GM12878 (cell line): Measurements from ENCODE around the gene CCDC47. TPM values are rescaled to one million over a fixed set of nuclear protein-coding genes. Genes with fewer than 3 reads are reported as not detected.

Source experiments
- ATAC-seq: fragments of 200-7000 bp; cut with Tn5 transposase; 3 replicates; pipeline ENCODE4 v1.9.1; 2020; ENCODE audit warnings: mild to moderate bottlenecking, moderate library complexity
- BruUV-seq: library from RNA; stranded (reverse); fragments of 400-500 nt; replicated peaks from 2 replicates; lab custom pipeline; 2021; lab: Mats Ljungman, UMichigan
- CTCF ChIA-PET: fragments of 300-600 bp; sonication (Branson Sonifier 250); formaldehyde crosslinking; extraction: SDS; loops from one replicate; lab custom pipeline; 2021; ENCODE audit warnings: inconsistent platforms; lab: Yijun Ruan, JAX
- POLR2A ChIA-PET: fragments of 350-600 bp; formaldehyde crosslinking; extraction: SDS; loops from one replicate; lab custom pipeline; 2021; ENCODE audit warnings: inconsistent platforms; lab: Charles Lee
- RAD21 ChIA-PET: fragments of 300-600 bp; sonication (Branson Sonifier 250); formaldehyde crosslinking; loops from one replicate; lab custom pipeline; 2023; ENCODE audit warnings: antibody characterized with exemption; ENCODE audit not compliant: unreplicated experiment; lab: Charles Lee
- SMC1A ChIA-PET: fragments of 300-600 bp; sonication (Branson Sonifier 250); formaldehyde crosslinking; loops from one replicate; lab custom pipeline; 2023; ENCODE audit not compliant: unreplicated experiment, uncharacterized antibody; lab: Charles Lee
- DNase-seq: peaks from one replicate; pipeline ENCODE4 v3.0.0-alpha.2; 2011; ENCODE audit warnings: low read depth, low spot score
- FAIRE-seq: peaks from 3 replicates; lab custom pipeline; 2011; peaks lifted over from hg19 to GRCh38; lab: Jason Lieb, UNC
- H2AFZ ChIP-seq: 2 replicates; pipeline ENCODE4 v1.6.0; 2011; ENCODE audit warnings: low read depth, low read length, control low read depth; ENCODE audit not compliant: control insufficient read depth
- H3K27ac ChIP-seq: 2 replicates; pipeline ENCODE4 v1.5.1; 2011; ENCODE audit warnings: control low read depth; ENCODE audit not compliant: control insufficient read depth, insufficient read depth
- H3K27me3 ChIP-seq, 2 experiments: replicated peaks in 1 of 2; 2 replicates each; pipeline versions ENCODE4 v1.6.0 to v1.6.1; 2011; ENCODE audit warnings: low read length in 1 of 2; ENCODE audit not compliant: control insufficient read depth in 2 of 2, insufficient read depth in 2 of 2
- H3K36me3 ChIP-seq, 2 experiments: 2 replicates each; pipeline ENCODE4 v1.5.1; 2011; ENCODE audit warnings: low read length in 1 of 2; ENCODE audit not compliant: control insufficient read depth in 2 of 2, insufficient read depth in 2 of 2
- H3K4me1 ChIP-seq: 2 replicates; pipeline ENCODE4 v1.6.1; 2011; ENCODE audit warnings: mild to moderate bottlenecking, low read length, moderate library complexity, mixed read lengths; ENCODE audit not compliant: control insufficient read depth, insufficient read depth
- H3K4me2 ChIP-seq: 2 replicates; pipeline ENCODE4 v1.6.0; 2011; ENCODE audit warnings: control low read depth; ENCODE audit not compliant: control insufficient read depth, insufficient read depth
- H3K4me3 ChIP-seq: fragments of 200-600 bp; sonication (generic); 2 replicates; pipeline ENCODE4 v1.5.1; 2016
- H3K79me2 ChIP-seq: 2 replicates; pipeline ENCODE4 v1.6.0; 2011; ENCODE audit warnings: low read length; ENCODE audit not compliant: control insufficient read depth, insufficient read depth
- H3K9ac ChIP-seq: 2 replicates; pipeline ENCODE4 v1.8.0; 2011; ENCODE audit warnings: low read length, control low read depth, mixed read lengths; ENCODE audit not compliant: control insufficient read depth, insufficient read depth
- H3K9me3 ChIP-seq: replicated peaks from 3 replicates; pipeline ENCODE4 v1.5.1; 2011; ENCODE audit warnings: mild to moderate bottlenecking, low read length; ENCODE audit not compliant: control insufficient read depth, insufficient read depth
- H4K20me1 ChIP-seq: 2 replicates; pipeline ENCODE4 v1.6.0; 2011; ENCODE audit not compliant: control insufficient read depth, insufficient read depth
- ETV6 ChIP-seq, 2 experiments: fragments of 450-650 bp in 1 of 2; IDR thresholded peaks in 1 of 2; conservative IDR thresholded peaks in 1 of 2; 2 replicates each; pipeline ENCODE4 v1.6.1; 2014; ENCODE audit warnings: antibody characterized with exemption in 1 of 2, borderline replicate concordance in 1 of 2, low read depth in 1 of 2, mild to moderate bottlenecking in 1 of 2, moderate library complexity in 1 of 2
- LARP7 ChIP-seq: fragments of 450-650 bp; IDR thresholded peaks from 2 replicates; pipeline ENCODE4 v1.6.1; 2017; ENCODE audit warnings: mild to moderate bottlenecking
- NFYB ChIP-seq: IDR thresholded peaks from 2 replicates; pipeline ENCODE4 v1.6.1; 2011; ENCODE audit warnings: low read depth, mild to moderate bottlenecking, low read length, improper control_type of control experiment, moderate library complexity; ENCODE audit not compliant: insufficient read depth
- PAX5 ChIP-seq: IDR thresholded peaks from 2 replicates; pipeline ENCODE4 v1.6.1; 2011; ENCODE audit warnings: low read depth, low read length, borderline replicate concordance
- RCOR1 ChIP-seq: conservative IDR thresholded peaks from 2 replicates; pipeline ENCODE4 v1.6.1; 2012; ENCODE audit warnings: low read depth, low read length, improper control_type of control experiment
- SREBF1 ChIP-seq: IDR thresholded peaks from 2 replicates; pipeline ENCODE4 v1.6.1; 2012; ENCODE audit warnings: mild to moderate bottlenecking, low read length
- ZNF207 ChIP-seq: fragments of 450-650 bp; IDR thresholded peaks from 2 replicates; pipeline ENCODE4 v1.6.1; 2014; ENCODE audit warnings: antibody characterized with exemption, mild to moderate bottlenecking, borderline replicate concordance
- ZNF622 ChIP-seq: fragments of 450-650 bp; IDR thresholded peaks from 2 replicates; pipeline ENCODE4 v1.6.1; 2017; ENCODE audit warnings: mild to moderate bottlenecking, inconsistent platforms
- WGBS: methylation state at CpG from one replicate; pipeline ENCODE4 v1.1.6; 2016; ENCODE audit warnings: low lambda C conversion rate; ENCODE audit not compliant: insufficient replicate concordance, insufficient coverage; ENCODE audit errors: missing lambda C conversion rate; 5-methylcytosine and 5-hydroxymethylcytosine counted together
- in situ Hi-C: fragments of 300-500 bp; cut with MboI; formaldehyde crosslinking; loops from 9 replicates; pipeline ENCODE4 v1.14.3; 2018; ENCODE audit warnings: mixed read lengths
- intact Hi-C: fragments of 100-400 bp; cut with micrococcal nuclease; formaldehyde crosslinking; loops from one replicate; pipeline ENCODE4 v1.14.2; 2022; ENCODE audit not compliant: unreplicated experiment
- polyA plus RNA-seq, 11 experiments: library from polyadenylated mRNA; depleted of rRNA in 4 of 11; unstranded in 6 of 11; stranded (reverse) in 5 of 11; fragments of >200 nt; fragmentation: Nextera tagmentation in 4 of 11; fragmentation: Illumina TruSeq in 1 of 11; extraction: Ambion mirVana in 4 of 11; extraction: Trizol in 1 of 11; gene quantifications; 1 replicate in 1 of 11; 2 replicates in 10 of 11; pipeline versions ENCODE4 v1.2.1 to v1.2.3, GENCODE V29; 2011 to 2016; ENCODE audit warnings: inconsistent platforms in 2 of 11, missing spikeins in 2 of 11, low read depth in 1 of 11
- total RNA-seq, 4 experiments: library from RNA; depleted of rRNA in 3 of 4; stranded (reverse); fragments of >200 nt in 3 of 4; fragmentation: Illumina TruSeq in 1 of 4; extraction: Trizol in 1 of 4; gene quantifications; 2 replicates each; pipeline versions ENCODE4 v1.2.1 to v1.2.3, GENCODE V29; 2013 to 2021
- TF ChIP-seq, protein P1 (sequence below): fragments of 450-650 bp; IDR thresholded peaks from 2 replicates; pipeline ENCODE4 v1.6.1; 2016; ENCODE audit warnings: mild to moderate bottlenecking, moderate library complexity, borderline replicate concordance
- TF ChIP-seq, protein P2 (sequence below): fragments of 450-650 bp; IDR thresholded peaks from 2 replicates; pipeline ENCODE4 v1.6.1; 2017; ENCODE audit warnings: mild to moderate bottlenecking, moderate library complexity
- TF ChIP-seq, protein P3 (sequence below): fragments of 450-650 bp; IDR thresholded peaks from 2 replicates; pipeline ENCODE4 v1.6.1; 2016; ENCODE audit warnings: mild to moderate bottlenecking

CCDC47 gene
- total and polyA plus RNA-seq, 10 of the 15 experiments (the other 5 are each of a cell fraction or from before 2014, with no cell fraction given) = 13.6 to 81.4 (median 58.9) TPM

DNA sequence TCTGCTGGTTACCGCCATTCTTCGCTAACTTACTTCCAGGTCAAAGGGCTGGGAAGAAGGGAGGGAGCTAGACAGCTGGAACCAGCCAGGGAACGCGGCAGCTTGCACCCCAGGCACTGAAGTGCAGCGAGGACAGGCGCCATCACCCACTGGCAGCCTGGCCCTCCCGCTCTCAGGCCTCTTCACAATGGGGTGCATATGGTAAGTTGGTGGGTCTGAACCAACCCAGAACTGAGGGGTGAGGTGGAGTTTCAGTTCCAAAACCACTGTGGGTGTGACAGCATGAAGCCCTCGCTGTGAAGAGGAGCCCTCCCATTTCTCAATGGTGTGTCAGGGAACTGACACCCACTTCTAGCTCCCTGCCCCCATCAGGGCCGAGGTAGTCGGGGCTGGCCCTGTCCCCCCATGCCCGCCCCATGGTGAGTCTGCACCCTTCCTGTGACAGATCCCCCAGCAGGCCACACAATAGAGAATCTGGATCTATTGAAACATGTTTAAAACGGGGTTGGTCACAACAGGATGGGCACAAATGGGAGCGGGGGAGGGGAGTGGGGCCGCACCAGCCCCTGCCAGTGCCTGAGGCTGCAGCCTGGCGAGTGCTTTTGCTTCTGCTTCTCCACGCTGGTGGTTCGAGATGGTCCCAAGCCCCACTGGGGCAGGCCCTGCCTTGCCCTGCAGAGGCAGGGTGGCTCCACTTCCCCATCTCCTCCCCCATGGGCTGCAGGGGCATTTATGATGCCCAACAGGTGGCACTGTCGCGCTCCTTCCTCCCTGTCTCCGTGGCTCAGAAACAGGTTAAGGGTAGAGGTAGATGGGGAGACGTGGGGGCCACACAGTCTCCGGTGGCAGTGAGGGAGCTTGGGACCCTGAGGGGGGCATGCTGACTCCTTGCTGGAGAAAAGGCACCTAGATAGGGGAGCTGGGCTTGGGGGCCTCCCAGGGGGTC is 75.8 kb downstream of the CCDC47 start:
- H3K27ac ChIP-seq = peak overlapping the region; percentile 94
- H4K20me1 ChIP-seq = no peaks in the 10 kb centered on the region
- H3K4me3 ChIP-seq = peak overlapping the region; percentile 88
- H3K9me3 ChIP-seq = no peaks in the 10 kb centered on the region
- H3K4me2 ChIP-seq = peak overlapping the region; percentile 84
- FAIRE-seq = peak; percentile 91
- H3K36me3 ChIP-seq = peaks cover 11 to 14% of the 10 kb centered on the region in 2 experiments; a peak in 3 of 4 replicates
- CTCF ChIA-PET = interaction anchor here (0.5 to 3.3 kb wide), 36 partner anchors 9 to 169 kb away, joined by 3 to 12 read pairs (median 4); partner anchors contain the start of genes CCDC47 and MAP3K3
- H3K9ac ChIP-seq = peak overlapping the region; percentile 86
- BruUV-seq = TSS peak; percentile 60
- peaks cover 56% of the 10 kb centered on the region for H3K79me2 ChIP-seq
- peak; percentile 82 for DNase-seq
- RAD21 ChIA-PET = interaction anchor here (0.9 to 3.2 kb wide), 21 partner anchors 8 to 262 kb away, joined by 3 to 24 read pairs (median 4); partner anchors contain the start of genes CCDC47, DDX42, MAP3K3 and STRADA
- H3K27me3 ChIP-seq = no peaks in the 10 kb centered on the region
- in situ Hi-C loops (no loop called here), intact Hi-C loops (loop anchor here (1.0 to 10.0 kb wide), 6 partner anchors 44 to 273 kb away; partner anchors contain the start of genes DCAF7, FTSJ3, MAP3K3 and PSMC5)
- SMC1A ChIA-PET = interaction anchor here (0.7 to 2.5 kb wide), 18 partner anchors 9 to 272 kb away, joined by 3 to 11 read pairs (median 3); partner anchors contain the start of genes CCDC47, DDX42, FTSJ3 and MAP3K3
- peak; percentile 60 for ATAC-seq
- peaks cover 36% of the 10 kb centered on the region for H3K4me1 ChIP-seq
- no peak overlapping the region for H2AFZ ChIP-seq
- 5% methylated on average over 22 of the region's 22 CpGs for WGBS
- POLR2A ChIA-PET = interaction anchor here (0.6 to 2.7 kb wide), 15 partner anchors 9 to 394 kb away, joined by 3 to 23 read pairs (median 4); partner anchors contain the start of genes CCDC47, DCAF7, DDX42 and MAP3K3
- TF ChIP-seq, protein P1, sequence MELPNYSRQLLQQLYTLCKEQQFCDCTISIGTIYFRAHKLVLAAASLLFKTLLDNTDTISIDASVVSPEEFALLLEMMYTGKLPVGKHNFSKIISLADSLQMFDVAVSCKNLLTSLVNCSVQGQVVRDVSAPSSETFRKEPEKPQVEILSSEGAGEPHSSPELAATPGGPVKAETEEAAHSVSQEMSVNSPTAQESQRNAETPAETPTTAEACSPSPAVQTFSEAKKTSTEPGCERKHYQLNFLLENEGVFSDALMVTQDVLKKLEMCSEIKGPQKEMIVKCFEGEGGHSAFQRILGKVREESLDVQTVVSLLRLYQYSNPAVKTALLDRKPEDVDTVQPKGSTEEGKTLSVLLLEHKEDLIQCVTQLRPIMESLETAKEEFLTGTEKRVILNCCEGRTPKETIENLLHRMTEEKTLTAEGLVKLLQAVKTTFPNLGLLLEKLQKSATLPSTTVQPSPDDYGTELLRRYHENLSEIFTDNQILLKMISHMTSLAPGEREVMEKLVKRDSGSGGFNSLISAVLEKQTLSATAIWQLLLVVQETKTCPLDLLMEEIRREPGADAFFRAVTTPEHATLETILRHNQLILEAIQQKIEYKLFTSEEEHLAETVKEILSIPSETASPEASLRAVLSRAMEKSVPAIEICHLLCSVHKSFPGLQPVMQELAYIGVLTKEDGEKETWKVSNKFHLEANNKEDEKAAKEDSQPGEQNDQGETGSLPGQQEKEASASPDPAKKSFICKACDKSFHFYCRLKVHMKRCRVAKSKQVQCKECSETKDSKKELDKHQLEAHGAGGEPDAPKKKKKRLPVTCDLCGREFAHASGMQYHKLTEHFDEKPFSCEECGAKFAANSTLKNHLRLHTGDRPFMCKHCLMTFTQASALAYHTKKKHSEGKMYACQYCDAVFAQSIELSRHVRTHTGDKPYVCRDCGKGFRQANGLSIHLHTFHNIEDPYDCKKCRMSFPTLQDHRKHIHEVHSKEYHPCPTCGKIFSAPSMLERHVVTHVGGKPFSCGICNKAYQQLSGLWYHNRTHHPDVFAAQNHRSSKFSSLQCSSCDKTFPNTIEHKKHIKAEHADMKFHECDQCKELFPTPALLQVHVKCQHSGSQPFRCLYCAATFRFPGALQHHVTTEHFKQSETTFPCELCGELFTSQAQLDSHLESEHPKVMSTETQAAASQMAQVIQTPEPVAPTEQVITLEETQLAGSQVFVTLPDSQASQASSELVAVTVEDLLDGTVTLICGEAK = no peak
- TF ChIP-seq RCOR1 (no peak; the same call in 1 of the 2 replicates), ETV6 (conservative IDR thresholded peaks at IDR 0.05 in 1 of 2, IDR thresholded peaks at IDR 0.05 in 1 of 2; ENCODE audit: borderline replicate concordance in 1 of 2, low read depth in 1 of 2) (no peak), PAX5 (peak; percentile 16; the same call in 1 of the 2 replicates), SREBF1 (no peak; the same call in 1 of the 2 replicates), LARP7 (peak; percentile 51), NFYB (no peak), ZNF207 (no peak), ZNF622 (no peak)
- TF ChIP-seq, protein P2, sequence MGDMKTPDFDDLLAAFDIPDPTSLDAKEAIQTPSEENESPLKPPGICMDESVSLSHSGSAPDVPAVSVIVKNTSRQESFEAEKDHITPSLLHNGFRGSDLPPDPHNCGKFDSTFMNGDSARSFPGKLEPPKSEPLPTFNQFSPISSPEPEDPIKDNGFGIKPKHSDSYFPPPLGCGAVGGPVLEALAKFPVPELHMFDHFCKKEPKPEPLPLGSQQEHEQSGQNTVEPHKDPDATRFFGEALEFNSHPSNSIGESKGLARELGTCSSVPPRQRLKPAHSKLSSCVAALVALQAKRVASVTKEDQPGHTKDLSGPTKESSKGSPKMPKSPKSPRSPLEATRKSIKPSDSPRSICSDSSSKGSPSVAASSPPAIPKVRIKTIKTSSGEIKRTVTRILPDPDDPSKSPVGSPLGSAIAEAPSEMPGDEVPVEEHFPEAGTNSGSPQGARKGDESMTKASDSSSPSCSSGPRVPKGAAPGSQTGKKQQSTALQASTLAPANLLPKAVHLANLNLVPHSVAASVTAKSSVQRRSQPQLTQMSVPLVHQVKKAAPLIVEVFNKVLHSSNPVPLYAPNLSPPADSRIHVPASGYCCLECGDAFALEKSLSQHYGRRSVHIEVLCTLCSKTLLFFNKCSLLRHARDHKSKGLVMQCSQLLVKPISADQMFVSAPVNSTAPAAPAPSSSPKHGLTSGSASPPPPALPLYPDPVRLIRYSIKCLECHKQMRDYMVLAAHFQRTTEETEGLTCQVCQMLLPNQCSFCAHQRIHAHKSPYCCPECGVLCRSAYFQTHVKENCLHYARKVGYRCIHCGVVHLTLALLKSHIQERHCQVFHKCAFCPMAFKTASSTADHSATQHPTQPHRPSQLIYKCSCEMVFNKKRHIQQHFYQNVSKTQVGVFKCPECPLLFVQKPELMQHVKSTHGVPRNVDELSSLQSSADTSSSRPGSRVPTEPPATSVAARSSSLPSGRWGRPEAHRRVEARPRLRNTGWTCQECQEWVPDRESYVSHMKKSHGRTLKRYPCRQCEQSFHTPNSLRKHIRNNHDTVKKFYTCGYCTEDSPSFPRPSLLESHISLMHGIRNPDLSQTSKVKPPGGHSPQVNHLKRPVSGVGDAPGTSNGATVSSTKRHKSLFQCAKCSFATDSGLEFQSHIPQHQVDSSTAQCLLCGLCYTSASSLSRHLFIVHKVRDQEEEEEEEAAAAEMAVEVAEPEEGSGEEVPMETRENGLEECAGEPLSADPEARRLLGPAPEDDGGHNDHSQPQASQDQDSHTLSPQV = 0 out of 2 replicates have a peak, but pooled peaks have one; percentile 50
- TF ChIP-seq, protein P3, sequence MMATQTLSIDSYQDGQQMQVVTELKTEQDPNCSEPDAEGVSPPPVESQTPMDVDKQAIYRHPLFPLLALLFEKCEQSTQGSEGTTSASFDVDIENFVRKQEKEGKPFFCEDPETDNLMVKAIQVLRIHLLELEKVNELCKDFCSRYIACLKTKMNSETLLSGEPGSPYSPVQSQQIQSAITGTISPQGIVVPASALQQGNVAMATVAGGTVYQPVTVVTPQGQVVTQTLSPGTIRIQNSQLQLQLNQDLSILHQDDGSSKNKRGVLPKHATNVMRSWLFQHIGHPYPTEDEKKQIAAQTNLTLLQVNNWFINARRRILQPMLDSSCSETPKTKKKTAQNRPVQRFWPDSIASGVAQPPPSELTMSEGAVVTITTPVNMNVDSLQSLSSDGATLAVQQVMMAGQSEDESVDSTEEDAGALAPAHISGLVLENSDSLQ = peak; percentile 61
